GM10266 (cell line): ENCODE data around the gene NDFIP1.
"Not testable (repeated sequence)": the region's sequence is repeated elsewhere in the genome, so short reads cannot be mapped to it uniquely, and the experiment has no call there.

Experiments used
- DNase-seq: peaks from one replicate; pipeline ENCODE4 v3.0.0; 2012; ENCODE audit errors: extremely low spot score
- CTCF ChIP-seq: IDR thresholded peaks from 2 replicates; pipeline ENCODE4 v1.5.1; 2012; ENCODE audit warnings: mild to moderate bottlenecking, low read depth; ENCODE audit not compliant: control insufficient read depth, insufficient read depth; ENCODE audit errors: missing control alignments

The NDFIP1 gene

DNA sequence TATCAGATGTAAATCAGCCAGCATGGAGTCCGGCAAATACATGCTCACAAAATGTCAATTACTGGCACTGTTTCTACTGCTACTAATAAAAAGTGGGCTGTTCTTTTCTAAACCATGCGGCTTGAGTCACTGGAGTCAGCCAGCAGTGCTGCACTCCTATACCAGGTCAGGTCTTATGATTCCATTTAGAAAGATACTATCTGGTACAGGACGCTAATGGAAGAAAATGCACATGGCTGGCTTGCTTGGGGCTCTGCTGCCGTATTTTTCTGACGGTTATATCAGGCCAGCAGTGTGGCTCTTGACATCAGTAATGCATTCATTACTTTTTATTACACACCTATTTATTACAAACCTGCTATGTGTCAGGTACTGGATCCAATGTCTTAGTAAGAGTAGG, 74.3 kb downstream of the NDFIP1 start:
- no peak for DNase-seq
- TF ChIP-seq CTCF = no peak

DNA sequence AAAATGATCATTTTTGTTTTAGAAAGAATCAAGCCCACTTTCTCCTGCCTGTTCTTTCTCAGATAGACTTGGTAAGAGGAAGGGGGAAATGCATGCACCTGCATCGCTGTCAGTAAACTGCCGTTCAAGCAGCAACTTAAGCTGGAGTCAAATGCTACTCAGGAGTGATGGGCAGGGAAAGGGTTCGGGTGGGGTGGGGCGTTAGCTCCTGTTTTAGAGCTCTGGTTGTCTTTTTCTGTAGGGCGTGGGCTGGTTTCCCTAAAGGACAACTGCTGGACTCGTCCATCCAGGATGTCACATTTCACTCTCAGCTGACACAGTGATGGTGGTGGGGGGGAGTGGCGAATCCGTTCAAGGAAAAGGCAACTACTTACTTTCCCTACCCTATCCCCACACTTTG, 75.0 kb downstream of the NDFIP1 start:
- no peak for DNase-seq
- TF ChIP-seq CTCF = no peak

DNA sequence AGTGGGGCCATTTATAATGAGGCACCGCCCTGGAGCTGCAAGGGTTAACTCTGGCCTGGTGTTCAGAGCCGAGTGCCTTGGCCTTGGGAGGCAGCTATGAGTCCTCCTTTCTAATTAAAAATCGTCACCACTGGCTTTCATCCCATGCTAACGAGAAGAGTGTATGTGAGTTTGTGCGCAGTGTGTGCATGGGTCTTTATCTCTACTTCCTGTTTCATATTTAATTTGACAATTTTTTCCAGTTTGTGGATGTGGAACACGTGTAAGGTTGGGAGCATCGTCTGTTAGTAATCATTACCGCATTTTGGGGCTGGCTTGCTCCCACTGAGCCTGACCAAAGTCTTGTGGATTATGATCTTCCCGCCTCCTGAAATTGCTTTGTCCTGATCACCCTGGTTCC, 76.4 kb downstream of the NDFIP1 start:
- no peak for DNase-seq
- no peak for TF ChIP-seq CTCF

GRCh38 chr5:142186514-142186856, 77.9 kb downstream of the NDFIP1 start:
- no peak for TF ChIP-seq CTCF
- no peak for DNase-seq

GRCh38 chr5:142186857-142187594, 78.4 kb downstream of the NDFIP1 start:
- DNase-seq = no peak

DNA sequence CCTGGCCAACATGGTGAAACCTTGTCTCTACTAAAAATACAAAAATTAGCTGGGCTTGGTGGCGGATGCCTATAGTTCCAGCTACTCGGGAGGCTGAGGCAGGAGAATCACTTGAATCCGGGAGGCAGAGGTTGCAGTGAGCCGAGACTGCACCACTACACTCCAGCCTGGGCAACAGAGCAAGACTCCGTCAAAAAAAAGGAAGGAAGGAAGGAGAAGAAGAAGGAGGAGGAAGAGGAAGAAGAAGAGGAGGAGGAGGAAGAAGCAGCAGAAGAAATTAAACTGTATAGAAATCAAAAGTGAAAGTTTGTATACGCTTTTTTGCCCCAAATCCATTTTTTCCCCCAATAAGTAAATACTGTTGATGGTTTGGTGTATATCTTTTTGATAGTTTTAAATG, 80.1 kb downstream of the NDFIP1 start:
- DNase-seq = not testable (repeated sequence)

More at GRCh38 chr5:142186857-142187594, 78.4 kb downstream of the NDFIP1 start:
- TF ChIP-seq CTCF = no peak

DNA sequence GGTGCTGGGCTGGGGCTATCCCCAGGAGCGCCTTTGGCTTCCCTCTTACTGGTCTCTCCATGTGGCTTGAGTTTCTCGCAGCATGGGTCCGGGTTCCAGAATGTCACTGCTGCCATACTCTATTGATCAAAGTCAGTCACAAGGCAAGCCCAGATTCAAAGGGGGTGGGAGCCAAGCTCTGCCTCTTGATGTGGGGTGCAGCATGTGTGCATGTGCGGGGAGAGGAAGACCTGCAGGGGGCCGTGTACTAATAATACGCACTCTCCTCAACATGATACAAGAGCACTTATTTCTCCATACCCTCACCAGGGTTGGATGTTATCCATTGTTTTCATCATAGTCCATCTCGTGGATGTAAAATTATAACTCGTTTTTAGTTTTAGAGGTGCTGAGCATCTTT, 81.2 kb downstream of the NDFIP1 start:
- no peak for TF ChIP-seq CTCF
- DNase-seq = no peak

DNA sequence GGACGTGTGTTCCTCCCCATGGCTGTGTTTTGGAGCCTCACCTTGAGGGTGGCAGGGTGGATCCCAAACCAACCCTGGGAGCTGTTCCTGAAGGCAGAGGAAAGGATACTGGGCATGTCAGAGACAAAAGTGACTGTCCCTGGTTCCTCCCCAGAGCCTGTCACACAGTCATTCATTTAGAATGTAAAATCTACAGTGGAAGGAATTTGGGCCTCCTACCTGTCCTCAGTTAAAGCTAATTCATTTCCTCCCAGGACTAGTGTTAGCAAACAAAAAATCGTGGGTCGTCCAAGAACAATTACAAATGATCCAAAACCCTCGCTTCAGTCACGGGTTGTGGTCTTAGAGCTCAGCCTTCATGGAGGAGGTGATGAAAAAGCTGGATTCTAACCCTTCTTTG, 83.2 kb downstream of the NDFIP1 start:
- no peak for DNase-seq
- TF ChIP-seq CTCF = no peak
